Measurements from ENCODE around the gene PLK5.

GRCh38 chr19:1526979-1527649 is 3.2 kb downstream of the PLK5 start:
- TF ChIP-seq CTCF (IDR thresholded peaks at IDR 0.05; ENCODE audit: insufficient read depth, low read length) = no peak
- no peak for TF ChIP-seq REST (IDR thresholded peaks at IDR 0.05; ENCODE audit: insufficient replicate concordance, low read depth)
- no peak for TF ChIP-seq POLR2AphosphoS5 (IDR thresholded peaks at IDR 0.05; ENCODE audit: low read depth)
- no peak for TF ChIP-seq GABPA (IDR thresholded peaks at IDR 0.05; ENCODE audit: low read depth)

Data from HL-60 (cell line).